AG04450 (cell line): Measurements from ENCODE around the gene ABCF3. TPM values are rescaled to one million over a fixed set of nuclear protein-coding genes. Genes with fewer than 3 reads are reported as not detected.

Source experiments
- CTCF ChIA-PET: fragments of 300-600, 350-600 bp; formaldehyde crosslinking; extraction: SDS; loops from one replicate; lab custom pipeline; 2022; ENCODE audit warnings: antibody characterized with exemption, inconsistent platforms; lab: Charles Lee
- POLR2A ChIA-PET: fragments of 350-600 bp; formaldehyde crosslinking; extraction: SDS; loops from one replicate; lab custom pipeline; 2021; ENCODE audit warnings: antibody characterized with exemption, inconsistent platforms; lab: Yijun Ruan, JAX
- DNase-seq: peaks from one replicate; pipeline ENCODE4 v3.0.0-alpha.2; 2011; ENCODE audit warnings: low read depth, low spot score
- H3K27ac ChIP-seq: one replicate; pipeline ENCODE4 v1.5.1; 2012; ENCODE audit warnings: low read depth, low read length, control low read depth
- H3K27me3 ChIP-seq: one replicate; pipeline ENCODE4 v1.6.0; 2012; ENCODE audit warnings: low read length; ENCODE audit not compliant: control insufficient read depth, insufficient read depth
- H3K4me3 ChIP-seq: 2 replicates; pipeline ENCODE4 v1.5.1; 2011; ENCODE audit warnings: mild to moderate bottlenecking, low read depth, low read length, control low read depth
- H3K9me3 ChIP-seq: 2 replicates; pipeline ENCODE4 v1.5.1; 2012; ENCODE audit warnings: low read length; ENCODE audit not compliant: control insufficient read depth, insufficient read depth
- CTCF ChIP-seq: IDR thresholded peaks from 2 replicates; pipeline ENCODE4 v1.5.1; 2011; ENCODE audit warnings: low read depth, low read length, control low read depth, inconsistent platforms
- polyA plus RNA-seq: library from polyadenylated mRNA; depleted of rRNA; stranded (reverse); fragments of >200 nt; gene quantifications from 2 replicates; pipeline ENCODE4 v1.2.3, GENCODE V29; 2011

Gene ABCF3
- polyA plus RNA-seq, 1 experiment, result 43.1 TPM

- DNase-seq, result no peak
- POLR2A ChIA-PET, result interaction anchor here (0.6 to 1.3 kb wide), 2 partner anchors 25 to 28 kb away, joined by 3 to 5 read pairs; no protein-coding TSS in a partner anchor
- no peak for TF ChIP-seq CTCF
- no peak overlapping the region for H3K27ac ChIP-seq
- CTCF ChIA-PET, result interaction anchor here (0.8 kb wide), 2 partner anchors 66 to 288 kb away, joined by 3 to 4 read pairs; partner anchors contain the start of gene EEF1AKMT4
- H3K27me3 ChIP-seq, result no peaks in the 10 kb centered on the region
- no peak overlapping the region for H3K4me3 ChIP-seq
- H3K9me3 ChIP-seq, result no peaks in the 10 kb centered on the region
Measured at GRCh38 chr3:184183679-184184078, 2.3 kb upstream of the ABCF3 start.

- no peaks in the 10 kb centered on the region for H3K9me3 ChIP-seq
- DNase-seq, result no peak
- no peaks in the 10 kb centered on the region for H3K27me3 ChIP-seq
- TF ChIP-seq CTCF, result no peak
- ChIA-PET CTCF (interaction anchor here (0.8 kb wide), 2 partner anchors 65 to 289 kb away, joined by 3 to 4 read pairs; partner anchors contain the start of gene EEF1AKMT4), POLR2A (interaction anchor here (0.6 to 2.4 kb wide), 3 partner anchors 8 to 32 kb away, joined by 11 to 28 read pairs (median 16); partner anchors contain the start of gene AP2M1)
- H3K4me3 ChIP-seq, result no peak overlapping the region
- no peak overlapping the region for H3K27ac ChIP-seq
Measured at GRCh38 chr3:184184546-184185230, 1.3 kb upstream of the ABCF3 start.

GRCh38 chr3:184185461-184186183, 377 bp upstream of the ABCF3 start:
- H3K4me3 ChIP-seq, result peak overlapping the region; percentile 100

GRCh38 chr3:184186902-184187207, 856 bp downstream of the ABCF3 start:
- peak overlapping the region; percentile 100 for H3K4me3 ChIP-seq
- no peak overlapping the region for H3K27ac ChIP-seq
- no peak for TF ChIP-seq CTCF
- H3K9me3 ChIP-seq, result no peaks in the 10 kb centered on the region
- ChIA-PET CTCF (interaction anchor here (0.8 to 2.3 kb wide), 4 partner anchors 41 to 291 kb away, joined by 3 to 8 read pairs (median 4); partner anchors contain the start of gene EEF1AKMT4), POLR2A (interaction anchor here (1.9 to 2.4 kb wide), 3 partner anchors 10 to 30 kb away, joined by 5 to 28 read pairs (median 16); partner anchors contain the start of gene AP2M1)
- H3K27me3 ChIP-seq, result no peaks in the 10 kb centered on the region
- no peak for DNase-seq

More at GRCh38 chr3:184185461-184186183, 377 bp upstream of the ABCF3 start:
- peak overlapping the region; percentile 79 for H3K27ac ChIP-seq
- DNase-seq, result peak; percentile 98
- no peaks in the 10 kb centered on the region for H3K27me3 ChIP-seq
- POLR2A ChIA-PET, result interaction anchor here (1.4 to 2.4 kb wide), 4 partner anchors 9 to 51 kb away, joined by 5 to 28 read pairs (median 11); partner anchors contain the start of genes AP2M1 and EIF2B5
- TF ChIP-seq CTCF, result no peak
- CTCF ChIA-PET, result interaction anchor here (0.6 to 2.3 kb wide), 3 partner anchors 42 to 1502 kb away, joined by 3 to 8 read pairs (median 4); partner anchors contain the start of gene EEF1AKMT4
- H3K9me3 ChIP-seq, result no peaks in the 10 kb centered on the region
